Hepatocyte (in vitro differentiated cells): ENCODE data around the gene RPAP3.

ENCODE experiments used
- EZH2 ChIP-seq: fragments of 200-600 bp; sonication (generic); IDR thresholded peaks from 2 replicates; pipeline ENCODE4 v1.6.1; 2016; ENCODE audit warnings: antibody characterized with exemption, mild to moderate bottlenecking, borderline replicate concordance
- EZH2phosphoT487 ChIP-seq: fragments of 200-600 bp; sonication (generic); IDR thresholded peaks from one replicate; pipeline ENCODE4 v1.6.1; 2018; ENCODE audit warnings: antibody characterized with exemption, mild to moderate bottlenecking, low read depth, moderate library complexity; ENCODE audit not compliant: unreplicated experiment, severe bottlenecking
- TF ChIP-seq, protein P1 (sequence below): fragments of 200-600 bp; sonication (generic); IDR thresholded peaks from 2 replicates; pipeline ENCODE4 v1.5.1; 2016; ENCODE audit warnings: antibody characterized with exemption, mild to moderate bottlenecking; ENCODE audit not compliant: poor library complexity

DNA sequence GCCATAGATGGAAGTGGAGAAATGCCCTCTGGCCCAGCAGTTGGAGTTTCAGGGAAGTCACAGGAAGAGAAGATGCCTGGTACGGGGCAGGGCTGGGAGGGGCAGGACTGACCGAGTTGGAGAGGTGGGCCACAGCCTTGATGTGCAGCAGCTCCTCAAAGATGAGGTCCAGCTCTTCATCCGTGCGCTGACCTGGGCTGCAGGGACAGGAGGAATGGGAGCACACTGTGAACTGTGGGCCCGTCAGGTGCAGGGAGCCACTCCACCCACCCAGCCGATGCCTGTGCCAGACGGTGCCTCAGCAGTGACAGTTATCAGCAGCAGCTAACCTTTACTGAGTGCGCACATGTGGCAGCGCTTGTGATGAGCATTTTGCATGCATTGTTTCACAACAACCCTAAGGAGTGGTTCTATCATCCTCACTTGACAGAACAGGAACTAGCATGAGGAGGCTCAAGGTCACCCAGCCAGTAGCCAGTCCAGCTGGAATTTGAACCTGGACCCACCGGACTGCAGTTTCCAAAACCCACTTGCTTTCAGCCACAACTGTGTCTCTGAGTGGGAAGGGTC, 44.5 kb upstream of the RPAP3 start:
- no peak for TF ChIP-seq EZH2
- TF ChIP-seq, protein P1, sequence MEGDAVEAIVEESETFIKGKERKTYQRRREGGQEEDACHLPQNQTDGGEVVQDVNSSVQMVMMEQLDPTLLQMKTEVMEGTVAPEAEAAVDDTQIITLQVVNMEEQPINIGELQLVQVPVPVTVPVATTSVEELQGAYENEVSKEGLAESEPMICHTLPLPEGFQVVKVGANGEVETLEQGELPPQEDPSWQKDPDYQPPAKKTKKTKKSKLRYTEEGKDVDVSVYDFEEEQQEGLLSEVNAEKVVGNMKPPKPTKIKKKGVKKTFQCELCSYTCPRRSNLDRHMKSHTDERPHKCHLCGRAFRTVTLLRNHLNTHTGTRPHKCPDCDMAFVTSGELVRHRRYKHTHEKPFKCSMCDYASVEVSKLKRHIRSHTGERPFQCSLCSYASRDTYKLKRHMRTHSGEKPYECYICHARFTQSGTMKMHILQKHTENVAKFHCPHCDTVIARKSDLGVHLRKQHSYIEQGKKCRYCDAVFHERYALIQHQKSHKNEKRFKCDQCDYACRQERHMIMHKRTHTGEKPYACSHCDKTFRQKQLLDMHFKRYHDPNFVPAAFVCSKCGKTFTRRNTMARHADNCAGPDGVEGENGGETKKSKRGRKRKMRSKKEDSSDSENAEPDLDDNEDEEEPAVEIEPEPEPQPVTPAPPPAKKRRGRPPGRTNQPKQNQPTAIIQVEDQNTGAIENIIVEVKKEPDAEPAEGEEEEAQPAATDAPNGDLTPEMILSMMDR = no peak
- no peak for TF ChIP-seq EZH2phosphoT487
